ENCODE data around the gene CNOT6L. TPM values are rescaled to one million over a fixed set of nuclear protein-coding genes. Genes with fewer than 3 reads are reported as not detected.
A peak's percentile ranks its signal among the peaks of the same experiment; 100 is the strongest.

CNOT6L gene
- total RNA-seq, 1 donor from 2014 or later: 50.8 TPM

GRCh38 chr4:77706717-77707116, 112.5 kb downstream of the CNOT6L start:
- Histone ChIP-seq H3K27me3 (no peaks in the 10 kb centered on the region), H3K9me3 (no peaks in the 10 kb centered on the region), H3K36me3 (no peaks in the 10 kb centered on the region), H3K4me1 (no peaks in the 10 kb centered on the region), H3K4me3 (no peak overlapping the region), H3K27ac (no peak overlapping the region)
- TF ChIP-seq CTCF (IDR thresholded peaks at IDR 0.05): no peak
- DNase-seq: no peak
- ATAC-seq: no peak
- intact Hi-C loops (cut with DNase I): no loop called here

- DNase-seq (no peak), ATAC-seq (no peak)
- intact Hi-C loops (cut with DNase I): no loop called here
- Histone ChIP-seq H3K9me3 (no peaks in the 10 kb centered on the region), H3K4me1 (no peaks in the 10 kb centered on the region), H3K27ac (no peak overlapping the region), H3K4me3 (no peak overlapping the region), H3K27me3 (no peaks in the 10 kb centered on the region), H3K36me3 (no peaks in the 10 kb centered on the region)
- TF ChIP-seq CTCF (IDR thresholded peaks at IDR 0.05): no peak
Observed at GRCh38 chr4:77703666-77704065, 115.5 kb downstream of the CNOT6L start.

GRCh38 chr4:77701121-77701520, 118.0 kb downstream of the CNOT6L start:
- Histone ChIP-seq H3K27ac (no peak overlapping the region), H3K27me3 (no peaks in the 10 kb centered on the region), H3K4me1 (no peaks in the 10 kb centered on the region), H3K36me3 (no peaks in the 10 kb centered on the region), H3K4me3 (no peak overlapping the region), H3K9me3 (no peaks in the 10 kb centered on the region)
- intact Hi-C loops (cut with DNase I): no loop called here
- TF ChIP-seq CTCF (IDR thresholded peaks at IDR 0.05): no peak
- ATAC-seq: no peak
- no peak for DNase-seq

- Histone ChIP-seq H3K4me1 (no peaks in the 10 kb centered on the region), H3K9me3 (no peaks in the 10 kb centered on the region), H3K27ac (no peak overlapping the region), H3K36me3 (no peaks in the 10 kb centered on the region), H3K27me3 (no peaks in the 10 kb centered on the region), H3K4me3 (no peak overlapping the region)
- ATAC-seq: no peak
- no peak for TF ChIP-seq CTCF (IDR thresholded peaks at IDR 0.05)
- no peak for DNase-seq
- intact Hi-C loops (cut with DNase I): no loop called here
Observed at GRCh38 chr4:77699731-77700210, 119.4 kb downstream of the CNOT6L start.

GRCh38 chr4:77697860-77698590, 121.1 kb downstream of the CNOT6L start:
- intact Hi-C loops (cut with DNase I): no loop called here
- H3K9me3 ChIP-seq: no peaks in the 10 kb centered on the region
- DNase-seq: no peak

More at GRCh38 chr4:77697860-77698590, 121.1 kb downstream of the CNOT6L start:
- Histone ChIP-seq H3K4me3 (no peak overlapping the region), H3K27me3 (no peaks in the 10 kb centered on the region), H3K36me3 (no peaks in the 10 kb centered on the region), H3K27ac (no peak overlapping the region), H3K4me1 (no peaks in the 10 kb centered on the region)
- ATAC-seq: peak; percentile 84
- TF ChIP-seq CTCF (IDR thresholded peaks at IDR 0.05): peak; percentile 42
